WI38 (cell line): ENCODE measurements around the gene VILL.
"Not testable (repeated sequence)": the region's sequence is repeated elsewhere in the genome, so short reads cannot be mapped to it uniquely, and the experiment has no call there.

Experiments used
- H3K4me3 ChIP-seq: 2 replicates; pipeline ENCODE4 v1.5.1; 2011; ENCODE audit warnings: low read depth, mild to moderate bottlenecking, control low read depth, low read length
- CTCF ChIP-seq: IDR thresholded peaks from 2 replicates; pipeline ENCODE4 v1.5.1; 2012; ENCODE audit warnings: low read depth, mild to moderate bottlenecking, control low read depth, low read length

Gene VILL

GRCh38 chr3:37987751-37988179, 2.8 kb upstream of the VILL start:
- no peak for TF ChIP-seq CTCF
- no peak overlapping the region for H3K4me3 ChIP-seq

- H3K4me3 ChIP-seq = not testable (repeated sequence)
These were observed 2.2 kb upstream of the VILL start for GRCh38 chr3:37988376-37988775.

- no peak overlapping the region for H3K4me3 ChIP-seq
- no peak for TF ChIP-seq CTCF
These were observed 1.6 kb upstream of the VILL start for GRCh38 chr3:37988931-37989525.

GRCh38 chr3:37989821-37990480, 635 bp upstream of the VILL start:
- H3K4me3 ChIP-seq = no peak overlapping the region

GRCh38 chr3:37991109-37991508, 523 bp downstream of the VILL start:
- TF ChIP-seq CTCF = no peak
- no peak overlapping the region for H3K4me3 ChIP-seq

More at GRCh38 chr3:37989821-37990480, 635 bp upstream of the VILL start:
- TF ChIP-seq CTCF = no peak

GRCh38 chr3:37991823-37992222, 1.2 kb downstream of the VILL start:
- TF ChIP-seq CTCF = no peak
- H3K4me3 ChIP-seq = no peak overlapping the region

GRCh38 chr3:37992271-37993066, 1.9 kb downstream of the VILL start:
- no peak overlapping the region for H3K4me3 ChIP-seq
- no peak for TF ChIP-seq CTCF
